Suprapubic skin (tissue), 4 donors: ENCODE results near the gene ELP6. TPM values are rescaled to one million over a fixed set of nuclear protein-coding genes. Genes with fewer than 3 reads are reported as not detected.

Experiments
- DNase-seq, 2 donors: peaks; one replicate each; pipeline ENCODE4 v3.0.0-alpha.2; 2019; ENCODE audit warnings: low spot score in 2 of 2
- H3K27ac ChIP-seq: fragments of 200-600 bp; sonication (generic); one replicate; pipeline ENCODE4 v1.5.1; 2019
- H3K27me3 ChIP-seq: fragments of 200-600 bp; sonication (generic); one replicate; pipeline ENCODE4 v1.5.1; 2019
- H3K36me3 ChIP-seq: fragments of 200-600 bp; sonication (generic); one replicate; pipeline ENCODE4 v1.5.1; 2019
- H3K4me1 ChIP-seq: fragments of 200-600 bp; sonication (generic); one replicate; pipeline ENCODE4 v1.5.1; 2019
- H3K4me3 ChIP-seq: fragments of 200-600 bp; sonication (generic); one replicate; pipeline ENCODE4 v1.5.1; 2019; ENCODE audit warnings: mild to moderate bottlenecking
- H3K9me3 ChIP-seq: fragments of 200-600 bp; sonication (generic); one replicate; pipeline ENCODE4 v1.5.1; 2019
- EP300 ChIP-seq: sonication (generic); formaldehyde crosslinking; IDR thresholded peaks from one replicate; pipeline ENCODE4 v1.6.1; 2017; ENCODE audit warnings: antibody characterized with exemption
- POLR2A ChIP-seq, 2 donors: fragments of 450-650 bp; IDR thresholded peaks; one replicate each; pipeline ENCODE4 v1.6.1; 2017; ENCODE audit warnings: antibody characterized with exemption in 2 of 2, mild to moderate bottlenecking in 2 of 2, moderate library complexity in 2 of 2
- POLR2AphosphoS5 ChIP-seq, 3 donors: sonication (generic); formaldehyde crosslinking; IDR thresholded peaks; one replicate each; pipeline ENCODE4 v1.6.1; 2017; ENCODE audit warnings: antibody characterized with exemption in 3 of 3
- WGBS: methylation state at CpG from one replicate; pipeline ENCODE4 v1.1.5; 2018; 5-methylcytosine and 5-hydroxymethylcytosine counted together
- total RNA-seq, 4 donors: library from RNA; depleted of rRNA; stranded (reverse); fragments of >200 nt; gene quantifications; one replicate each; pipeline ENCODE4 v1.1.0, GENCODE V29; 2016
- TF ChIP-seq, protein P1 (sequence below), 2 donors: fragments of 200-600 bp in 1 of 2; fragments of 450-650 bp in 1 of 2; sonication (generic) in 1 of 2; IDR thresholded peaks; one replicate each; pipeline ENCODE4 v1.5.1; 2016 to 2019; ENCODE audit warnings: antibody characterized with exemption in 2 of 2, mild to moderate bottlenecking in 1 of 2, moderate library complexity in 1 of 2

ELP6 gene
- total RNA-seq, 4 donors from 2014 or later, result 11.7 to 18.6 (median 17.0) TPM

GRCh38 chr3:47522082-47522987, 8.8 kb upstream of the ELP6 start:
- Histone ChIP-seq H3K36me3 (no peaks in the 10 kb centered on the region), H3K4me1 (peaks cover 5% of the 10 kb centered on the region), H3K4me3 (no peak overlapping the region), H3K27ac (no peak overlapping the region), H3K9me3 (no peaks in the 10 kb centered on the region), H3K27me3 (no peaks in the 10 kb centered on the region)
- no peak for TF ChIP-seq EP300
- TF ChIP-seq, protein P1, sequence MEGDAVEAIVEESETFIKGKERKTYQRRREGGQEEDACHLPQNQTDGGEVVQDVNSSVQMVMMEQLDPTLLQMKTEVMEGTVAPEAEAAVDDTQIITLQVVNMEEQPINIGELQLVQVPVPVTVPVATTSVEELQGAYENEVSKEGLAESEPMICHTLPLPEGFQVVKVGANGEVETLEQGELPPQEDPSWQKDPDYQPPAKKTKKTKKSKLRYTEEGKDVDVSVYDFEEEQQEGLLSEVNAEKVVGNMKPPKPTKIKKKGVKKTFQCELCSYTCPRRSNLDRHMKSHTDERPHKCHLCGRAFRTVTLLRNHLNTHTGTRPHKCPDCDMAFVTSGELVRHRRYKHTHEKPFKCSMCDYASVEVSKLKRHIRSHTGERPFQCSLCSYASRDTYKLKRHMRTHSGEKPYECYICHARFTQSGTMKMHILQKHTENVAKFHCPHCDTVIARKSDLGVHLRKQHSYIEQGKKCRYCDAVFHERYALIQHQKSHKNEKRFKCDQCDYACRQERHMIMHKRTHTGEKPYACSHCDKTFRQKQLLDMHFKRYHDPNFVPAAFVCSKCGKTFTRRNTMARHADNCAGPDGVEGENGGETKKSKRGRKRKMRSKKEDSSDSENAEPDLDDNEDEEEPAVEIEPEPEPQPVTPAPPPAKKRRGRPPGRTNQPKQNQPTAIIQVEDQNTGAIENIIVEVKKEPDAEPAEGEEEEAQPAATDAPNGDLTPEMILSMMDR (IDR thresholded peaks at IDR 0.05), result peak; percentile 84 to 87
- DNase-seq, result peak; percentile 86
- WGBS, result 45% methylated on average over 15 of the region's 15 CpGs

DNA sequence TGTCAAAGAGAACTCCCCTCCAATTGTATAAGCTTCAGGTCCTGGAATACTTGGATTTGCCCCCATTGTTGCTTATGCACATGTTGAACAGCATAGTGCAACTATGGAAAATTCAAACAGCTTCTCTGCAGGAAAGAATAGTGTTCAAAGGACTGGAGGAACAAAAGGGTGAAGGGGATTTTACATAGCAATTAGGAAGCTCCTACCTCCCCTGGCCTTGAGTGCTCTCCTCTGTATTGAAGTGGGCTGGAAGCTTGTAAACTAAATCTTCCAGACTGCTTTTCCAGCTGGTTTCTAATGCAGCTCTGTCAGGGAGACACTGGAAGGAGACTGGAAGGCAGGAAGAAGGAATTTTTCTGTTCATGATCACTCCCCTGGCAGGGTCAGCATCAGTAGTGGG, 7.2 kb upstream of the ELP6 start:
- Histone ChIP-seq H3K9me3 (no peaks in the 10 kb centered on the region), H3K4me3 (no peak overlapping the region), H3K27me3 (no peaks in the 10 kb centered on the region), H3K36me3 (no peaks in the 10 kb centered on the region), H3K27ac (no peak overlapping the region), H3K4me1 (peaks cover 5% of the 10 kb centered on the region)
- TF ChIP-seq POLR2AphosphoS5 (IDR thresholded peaks at IDR 0.05) (no peak), EP300 (no peak), POLR2A (IDR thresholded peaks at IDR 0.05) (no peak)
- TF ChIP-seq, protein P1 (IDR thresholded peaks at IDR 0.05), result no peak
- DNase-seq, result no peak

DNA sequence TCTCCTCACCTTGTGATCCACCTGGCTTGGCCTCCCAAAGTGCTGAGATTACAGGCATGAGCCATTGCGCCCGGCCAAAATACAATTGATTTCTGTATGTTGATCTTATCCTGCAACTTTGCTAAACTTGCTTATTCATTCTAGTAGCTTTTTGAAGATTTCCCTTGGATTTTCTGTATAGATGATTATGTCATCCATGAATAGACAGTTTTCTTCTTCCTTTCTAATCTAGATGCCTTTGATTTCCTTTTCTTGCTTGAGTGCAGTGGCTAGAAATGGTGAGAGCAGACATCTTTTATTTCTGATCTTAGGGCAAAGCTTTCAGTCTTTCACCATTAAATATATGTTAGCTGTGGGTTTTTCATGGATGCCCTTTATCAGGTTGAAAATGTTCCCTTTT, 4.4 kb upstream of the ELP6 start:
- H3K9me3 ChIP-seq, result no peaks in the 10 kb centered on the region
- no peak overlapping the region for H3K27ac ChIP-seq
- no peak for DNase-seq
- WGBS, result 88% methylated on average over 2 of the region's 2 CpGs
- H3K4me3 ChIP-seq, result no peak overlapping the region
- peaks cover 11% of the 10 kb centered on the region for H3K4me1 ChIP-seq
- no peaks in the 10 kb centered on the region for H3K27me3 ChIP-seq
- H3K36me3 ChIP-seq, result no peaks in the 10 kb centered on the region
- TF ChIP-seq EP300 (no peak), POLR2A (IDR thresholded peaks at IDR 0.05) (no peak), POLR2AphosphoS5 (IDR thresholded peaks at IDR 0.05) (no peak)
- TF ChIP-seq, protein P1 (IDR thresholded peaks at IDR 0.05), result no peak

DNA sequence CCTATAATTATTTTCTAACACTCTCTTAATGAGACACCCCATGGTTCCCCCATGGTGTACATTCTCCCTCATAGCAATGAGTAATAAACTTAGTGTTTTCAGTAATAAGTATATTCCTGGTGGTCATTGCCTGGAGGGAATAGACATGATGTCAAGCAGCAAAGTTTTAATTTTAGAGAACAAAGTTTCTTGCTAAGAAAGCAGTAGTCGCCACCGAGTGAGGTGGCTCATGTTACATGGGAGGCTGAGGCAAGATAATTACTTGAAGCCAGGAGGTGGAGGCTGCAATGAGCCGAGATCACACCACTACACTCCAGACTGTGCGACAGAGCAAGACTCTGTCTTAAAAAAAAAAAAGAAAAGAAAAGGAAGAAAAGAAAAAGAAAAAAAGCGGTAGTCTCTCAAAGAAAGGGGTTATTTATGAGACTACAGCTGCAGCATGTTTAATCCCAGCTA, 2.4 kb upstream of the ELP6 start:
- H3K36me3 ChIP-seq, result no peaks in the 10 kb centered on the region
- WGBS, result 68% methylated on average over 5 of the region's 5 CpGs
- H3K4me1 ChIP-seq, result peaks cover 20% of the 10 kb centered on the region
- no peak for DNase-seq
- H3K9me3 ChIP-seq, result no peaks in the 10 kb centered on the region
- H3K4me3 ChIP-seq, result no peak overlapping the region
- H3K27me3 ChIP-seq, result no peaks in the 10 kb centered on the region
- H3K27ac ChIP-seq, result no peak overlapping the region
- TF ChIP-seq POLR2AphosphoS5 (IDR thresholded peaks at IDR 0.05), result no peak
- no peak for TF ChIP-seq POLR2A (IDR thresholded peaks at IDR 0.05)
- TF ChIP-seq EP300, result no peak
- TF ChIP-seq, protein P1 (IDR thresholded peaks at IDR 0.05), result no peak

DNA sequence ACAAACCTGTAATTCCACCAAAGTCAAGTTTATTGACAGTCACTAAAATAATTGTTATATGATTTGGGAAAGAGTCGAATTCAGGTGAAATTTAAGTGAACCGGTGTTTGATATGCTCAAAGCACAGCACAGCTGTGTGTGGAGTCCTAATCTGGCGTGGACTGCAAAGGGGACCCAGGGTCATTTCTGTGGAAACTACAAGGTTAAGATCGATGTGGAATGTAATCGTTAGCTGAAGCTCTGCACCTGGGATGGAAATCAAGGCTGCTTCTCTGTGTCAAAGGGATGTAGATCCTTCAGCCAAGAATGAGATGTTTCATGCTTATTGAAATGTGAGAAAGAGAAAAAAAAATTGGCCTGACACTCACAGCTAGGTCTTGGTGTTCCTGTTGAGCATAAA, 1.6 kb upstream of the ELP6 start:
- Histone ChIP-seq H3K4me1 (peaks cover 20% of the 10 kb centered on the region), H3K4me3 (no peak overlapping the region), H3K27me3 (no peaks in the 10 kb centered on the region), H3K9me3 (no peaks in the 10 kb centered on the region), H3K36me3 (no peaks in the 10 kb centered on the region), H3K27ac (no peak overlapping the region)
- no peak for TF ChIP-seq POLR2A (IDR thresholded peaks at IDR 0.05)
- no peak for TF ChIP-seq EP300
- TF ChIP-seq, protein P1 (IDR thresholded peaks at IDR 0.05), result no peak
- TF ChIP-seq POLR2AphosphoS5 (IDR thresholded peaks at IDR 0.05), result no peak
- WGBS, result 86% methylated on average over 5 of the region's 5 CpGs
- DNase-seq, result no peak
